HG03442 (cell line): ENCODE measurements around the gene MSI1.

ENCODE experiments used
- ATAC-seq: cut with Tn5 transposase; IDR thresholded peaks from one replicate; pipeline ENCODE4 v1.9.1; 2021; ENCODE audit warnings: mild to moderate bottlenecking, moderate library complexity; ENCODE audit not compliant: unreplicated experiment

The MSI1 gene

GRCh38 chr12:120377611-120378010 lies 8.6 kb upstream of the MSI1 start:
- no peak for ATAC-seq

GRCh38 chr12:120376934-120377572 lies 8.1 kb upstream of the MSI1 start:
- no peak for ATAC-seq

- no peak for ATAC-seq
These were observed 7.5 kb upstream of the MSI1 start for GRCh38 chr12:120376416-120376815.

GRCh38 chr12:120376009-120376408 lies 7.0 kb upstream of the MSI1 start:
- ATAC-seq = no peak

GRCh38 chr12:120373683-120374082 lies 4.7 kb upstream of the MSI1 start:
- ATAC-seq = no peak

DNA sequence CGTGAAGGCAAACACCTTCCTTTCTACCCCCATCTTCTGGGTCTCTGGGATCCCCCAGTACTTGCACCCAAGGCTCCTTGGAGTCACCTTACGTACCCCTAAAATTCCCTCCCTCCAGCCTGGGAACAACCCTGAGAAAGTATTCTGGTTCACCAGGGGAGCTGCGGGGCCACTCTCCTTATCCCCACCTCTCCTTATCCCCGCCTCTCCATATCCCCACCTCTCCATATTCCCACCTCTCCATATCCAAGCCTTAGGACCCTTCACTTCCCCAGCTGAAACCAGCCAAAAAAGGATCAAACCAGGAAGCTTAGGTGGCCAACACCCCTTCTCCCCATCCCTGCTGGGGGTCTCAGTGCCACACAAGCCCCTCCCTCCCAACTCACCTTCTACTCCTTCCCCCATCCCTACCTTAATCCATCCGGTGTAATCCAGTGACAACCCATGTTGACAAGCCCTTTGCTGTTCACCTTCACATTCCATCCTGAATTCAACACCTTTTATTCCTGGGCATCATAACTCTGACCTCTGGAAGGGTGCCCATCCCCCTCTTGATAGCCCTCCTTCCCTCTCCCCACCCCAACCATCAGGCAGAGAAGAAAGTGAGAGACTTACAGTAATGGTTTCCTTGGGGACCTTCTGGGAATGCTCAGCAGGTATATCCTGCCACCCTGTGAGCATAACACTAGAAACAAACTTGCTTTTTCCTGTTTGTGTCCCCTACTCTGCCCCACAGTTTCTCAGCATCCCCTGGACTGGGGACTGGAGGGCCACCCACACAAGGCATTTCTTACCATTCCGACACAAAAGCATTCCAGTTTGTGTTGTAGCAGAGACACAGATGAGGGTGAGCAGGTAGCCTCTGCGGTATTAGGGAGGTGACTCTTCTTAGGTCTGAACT lies 1.6 kb upstream of the MSI1 start:
- no peak for ATAC-seq

- ATAC-seq = no peak
These were observed 809 bp upstream of the MSI1 start for GRCh38 chr12:120369603-120370342.

- ATAC-seq = no peak
These were observed 808 bp downstream of the MSI1 start for GRCh38 chr12:120367924-120368788.

GRCh38 chr12:120367233-120367923 lies 1.6 kb downstream of the MSI1 start:
- no peak for ATAC-seq

- no peak for ATAC-seq
These were observed 2.1 kb downstream of the MSI1 start for GRCh38 chr12:120366845-120367232.

DNA sequence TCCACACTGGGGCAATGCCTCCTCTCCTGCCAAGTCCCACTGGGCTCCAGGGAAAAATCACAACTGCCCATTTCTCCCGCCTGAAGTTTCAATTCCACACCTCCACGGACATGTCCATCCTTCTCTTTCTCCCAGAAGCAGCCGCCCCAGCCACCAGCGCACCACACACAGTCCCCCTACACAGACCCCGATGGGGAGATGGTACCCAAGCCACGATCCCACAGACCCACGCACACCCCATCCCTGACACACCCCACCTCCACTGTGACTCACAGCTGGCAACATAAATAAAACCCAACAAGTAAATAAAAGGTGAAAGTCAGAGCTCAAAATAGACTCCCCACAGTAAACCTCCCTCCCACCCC lies 2.6 kb downstream of the MSI1 start:
- ATAC-seq = no peak

- no peak for ATAC-seq
These were observed 3.2 kb downstream of the MSI1 start for GRCh38 chr12:120365675-120366340.

DNA sequence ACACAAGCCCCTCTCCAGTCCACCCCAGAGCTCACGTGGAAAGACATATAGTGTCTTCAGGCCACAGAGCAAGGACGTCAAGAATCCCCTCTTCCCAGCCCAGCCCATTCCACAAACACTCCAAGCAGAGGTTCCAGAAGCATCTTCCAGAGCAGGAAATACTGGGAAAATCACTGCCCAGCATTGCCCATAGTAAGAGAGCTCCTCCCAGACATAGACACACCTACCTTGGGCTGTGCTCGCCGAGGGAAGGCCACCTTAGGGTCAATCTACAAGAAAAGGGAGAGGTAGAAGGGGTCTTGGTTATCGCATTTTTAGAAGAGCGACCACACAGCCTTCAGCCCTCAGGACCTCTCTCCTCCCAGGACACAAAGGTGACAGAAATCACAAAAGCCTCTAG lies 4.5 kb downstream of the MSI1 start:
- ATAC-seq = no peak

GRCh38 chr12:120363274-120363855 lies 5.6 kb downstream of the MSI1 start:
- ATAC-seq = no peak

- no peak for ATAC-seq
These were observed 6.3 kb downstream of the MSI1 start for GRCh38 chr12:120362516-120363273.

GRCh38 chr12:120361506-120362208 lies 7.3 kb downstream of the MSI1 start:
- ATAC-seq = no peak

GRCh38 chr12:120359128-120359527 lies 9.8 kb downstream of the MSI1 start:
- ATAC-seq = no peak
